Stimulated activated CD4-positive, alpha-beta T cell treated with anti-CD3 and anti-CD28 coated beads, Interleukin-12 subunit alpha, Interleukin-12 subunit beta, amount 100 ng/mL, for 24 hours (primary cell): Measurements from ENCODE around the gene PRAME.
"Not testable (repeated sequence)": the region's sequence is repeated elsewhere in the genome, so short reads cannot be mapped to it uniquely, and the experiment has no call there.

Source experiments
- DNase-seq, 2 experiments: peaks; one replicate each; pipeline ENCODE4 v3.0.0-alpha.2; 2020; ENCODE audit warnings: low read depth in 2 of 2

The PRAME gene

DNA sequence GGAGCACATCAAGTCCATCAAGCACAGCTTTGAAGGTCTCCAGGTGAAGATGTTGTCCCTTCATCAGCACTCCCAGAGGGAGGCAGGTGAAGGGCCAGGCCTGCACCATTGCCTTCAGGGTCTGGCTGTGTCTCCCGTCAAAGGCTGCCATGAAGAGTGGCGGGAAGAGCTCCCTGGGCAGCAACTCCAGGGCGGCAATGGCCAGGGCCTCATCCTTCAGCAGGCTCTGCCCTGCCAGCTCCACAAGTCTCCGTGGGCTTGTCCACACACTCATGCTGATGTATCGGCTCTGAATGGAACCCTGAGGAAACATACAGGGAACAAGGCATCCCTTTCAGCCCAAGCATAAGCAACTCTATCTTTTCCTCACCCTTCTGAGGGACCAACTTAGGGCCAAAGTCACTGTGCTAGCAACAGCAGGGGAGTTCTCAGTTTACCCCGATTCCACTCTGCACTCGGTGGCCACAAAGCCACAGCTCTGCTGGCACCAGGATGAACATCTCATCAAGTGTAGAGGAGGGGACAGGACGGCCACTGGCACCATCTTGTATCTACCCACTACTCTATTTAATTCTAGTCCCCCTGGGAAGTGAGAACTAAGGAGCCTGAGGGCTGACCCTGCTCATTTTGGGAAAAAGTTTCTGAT is 8.2 kb downstream of the PRAME start:
- no peak for DNase-seq

DNA sequence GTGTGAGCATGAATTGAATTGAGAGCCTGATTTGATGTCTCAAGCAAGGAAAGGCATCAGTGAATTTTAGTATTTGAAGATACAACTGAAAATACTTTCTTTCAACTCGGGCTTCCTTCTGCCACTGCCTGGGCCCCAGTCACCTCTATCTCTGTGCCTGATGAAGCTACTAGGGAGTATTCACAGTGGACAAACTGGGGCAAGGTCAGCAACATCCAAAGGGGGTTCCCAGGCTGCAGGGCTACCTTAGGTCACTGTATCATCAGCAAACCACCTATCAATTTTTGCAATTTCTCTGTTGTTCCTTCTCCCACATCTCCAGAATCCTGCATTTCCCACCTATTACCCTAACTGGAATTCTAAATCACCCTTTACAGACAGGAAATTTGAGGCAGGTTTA is 10.2 kb downstream of the PRAME start:
- DNase-seq, result no peak

DNA sequence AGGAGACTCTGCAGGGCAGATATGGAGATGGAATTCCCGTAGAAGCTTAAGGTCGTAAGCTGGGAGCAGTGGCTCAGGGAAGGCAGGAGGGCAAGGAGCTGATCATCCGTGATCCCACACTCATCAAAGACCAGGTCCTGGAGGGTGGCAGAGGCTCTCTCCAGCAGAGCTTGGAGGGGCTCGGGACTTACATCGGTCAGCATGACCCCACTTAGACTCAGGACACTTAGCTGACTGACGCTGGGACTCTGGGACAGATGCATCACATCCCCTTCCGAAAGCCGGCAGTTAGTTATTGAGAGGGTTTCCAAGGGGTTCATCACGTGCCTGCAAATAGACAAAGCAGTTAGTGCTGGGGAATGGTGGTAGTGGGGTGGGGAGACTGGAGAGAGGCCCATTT is 10.7 kb downstream of the PRAME start:
- no peak for DNase-seq

DNA sequence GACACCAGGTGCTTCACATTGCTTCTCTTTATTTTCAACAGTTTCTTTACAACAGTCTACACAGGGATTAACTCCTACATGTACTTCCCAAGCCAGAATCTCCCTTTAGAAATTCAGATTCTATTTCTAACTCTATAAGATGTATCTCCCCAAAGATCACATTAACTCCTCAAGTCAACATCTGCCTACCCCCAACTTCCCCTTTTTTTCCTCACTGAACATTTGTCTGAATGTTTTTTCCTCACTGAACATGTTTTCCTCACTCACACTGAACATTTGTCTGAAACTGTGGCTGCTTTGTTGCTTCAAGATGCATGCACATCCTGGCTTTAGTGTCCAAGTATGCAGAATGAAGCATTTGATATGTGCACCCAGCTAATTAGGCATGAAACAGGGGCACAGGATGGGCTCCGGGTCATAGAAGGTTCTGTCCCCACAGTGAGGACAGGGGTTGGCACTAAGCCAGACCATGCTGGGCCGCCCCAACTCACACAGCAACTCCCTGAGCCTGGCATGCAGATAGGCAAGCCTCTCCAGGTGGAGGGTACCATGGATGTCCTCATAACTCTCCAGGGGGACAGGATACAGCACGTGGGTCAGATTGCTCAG is 11.3 kb downstream of the PRAME start:
- DNase-seq, result no peak

DNA sequence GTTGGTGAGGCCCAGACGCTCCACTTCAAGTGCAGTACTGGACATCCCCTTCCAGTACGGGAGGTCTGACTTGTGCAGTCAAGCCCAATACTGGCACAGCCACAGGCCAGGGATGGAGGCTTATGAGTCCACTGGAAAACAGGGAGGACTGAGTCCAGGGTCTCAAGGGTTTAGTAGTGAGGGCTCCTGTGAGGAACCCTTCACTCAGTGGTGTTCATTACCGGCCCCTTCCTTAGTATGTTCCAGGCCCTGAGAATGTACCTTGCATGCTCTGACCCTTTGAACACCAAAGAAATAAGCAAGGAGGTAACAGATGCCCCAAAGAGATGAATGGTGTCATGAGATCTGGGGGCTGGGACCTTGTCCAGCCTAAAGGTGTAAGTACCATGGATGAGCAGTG is 11.8 kb downstream of the PRAME start:
- no peak for DNase-seq

DNA sequence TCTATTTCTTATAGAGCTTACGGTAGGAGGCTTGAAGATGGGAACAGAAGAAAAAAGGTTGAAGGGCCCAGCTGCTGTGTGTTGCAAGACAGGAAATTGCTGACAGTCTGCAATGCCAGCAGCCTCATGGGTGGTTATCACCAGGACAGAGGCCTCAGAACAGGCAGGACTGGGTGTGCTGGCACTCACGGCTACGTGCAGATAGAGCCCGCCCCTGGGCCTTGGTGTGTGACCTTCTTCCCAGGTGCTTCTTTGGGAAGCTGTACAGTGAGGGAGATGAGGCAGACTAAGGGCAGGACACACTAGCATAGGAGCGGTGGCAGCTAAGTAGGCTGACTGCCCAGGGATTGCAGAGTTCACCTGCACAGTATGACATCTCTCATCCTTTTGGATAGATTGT is 12.6 kb downstream of the PRAME start:
- no peak for DNase-seq

DNA sequence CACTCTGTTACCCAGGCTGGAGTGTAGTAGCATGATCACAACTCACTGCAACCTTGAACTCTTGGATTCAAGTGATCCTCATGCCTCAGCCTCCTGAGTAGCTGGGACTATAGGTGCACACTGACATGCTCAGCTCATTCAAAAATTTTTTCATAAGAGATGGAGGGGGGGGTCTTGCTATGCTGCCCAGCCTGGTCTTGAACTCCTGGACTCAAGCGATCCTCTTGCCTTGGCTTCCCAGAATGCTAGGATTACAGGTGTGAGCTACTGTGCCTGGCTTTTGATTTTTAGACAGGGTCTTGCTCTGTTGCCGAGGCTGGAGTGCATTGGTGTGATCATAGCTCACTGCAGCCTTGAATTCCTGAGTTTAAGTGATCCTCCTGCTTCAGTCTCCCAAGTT is 14.0 kb downstream of the PRAME start:
- DNase-seq, result no peak

DNA sequence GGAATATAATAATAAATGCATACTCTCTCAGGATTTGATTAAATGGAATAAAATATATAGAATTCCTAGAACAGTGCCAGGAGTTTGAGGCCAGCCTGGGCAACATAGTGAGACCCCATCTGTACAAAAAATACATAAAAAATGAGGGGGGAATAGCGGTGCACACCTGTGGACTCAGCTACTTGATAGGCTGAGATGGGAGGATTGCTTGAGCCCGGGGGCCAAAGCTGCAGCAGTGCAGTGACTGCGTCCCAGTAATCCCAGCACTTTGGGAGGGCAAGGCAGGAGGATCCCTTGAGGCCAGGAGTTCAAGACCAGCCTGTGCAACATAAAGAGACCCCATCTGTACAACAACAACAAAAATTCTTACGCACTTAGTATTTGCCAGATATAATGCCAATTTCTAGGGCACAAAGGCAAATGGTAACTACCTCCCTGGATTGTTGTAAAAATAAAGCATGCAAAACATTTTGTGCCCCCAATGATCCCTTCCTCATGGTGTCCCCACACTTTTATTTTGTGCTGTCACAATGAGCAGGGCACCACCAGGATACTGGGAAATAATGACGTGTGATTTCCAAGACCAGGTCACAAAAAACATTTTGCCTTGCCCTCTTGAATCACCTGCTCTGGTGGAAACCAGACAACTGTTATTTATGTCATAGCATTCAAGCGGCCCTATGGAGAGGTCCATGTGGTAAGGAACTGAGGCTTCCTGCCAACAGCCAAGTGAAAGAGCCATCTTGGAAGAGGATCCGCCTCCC is 20.7 kb downstream of the PRAME start:
- no peak for DNase-seq

- DNase-seq, result no peak
Observed at GRCh38 chr22:22536916-22537315, 22.1 kb downstream of the PRAME start.

DNA sequence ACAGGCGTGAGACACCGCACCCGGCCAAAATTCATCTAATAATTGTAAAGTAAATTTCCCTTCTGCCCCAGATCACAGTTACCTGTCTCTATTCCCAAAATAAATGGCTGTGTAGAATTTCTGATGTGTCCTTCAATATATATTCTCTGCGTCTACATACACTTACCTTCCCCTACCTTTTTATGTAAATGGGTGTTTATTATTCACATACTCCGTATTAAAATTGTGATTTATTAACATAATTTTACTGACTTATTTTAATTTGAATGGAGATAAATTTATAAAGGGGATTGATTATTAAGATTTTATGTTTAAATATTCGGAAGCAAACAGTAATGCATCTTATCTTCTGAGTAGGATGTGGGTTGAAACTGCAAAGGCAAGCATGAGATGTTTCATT is 22.6 kb downstream of the PRAME start:
- no peak for DNase-seq

- no peak for DNase-seq
Observed at GRCh38 chr22:22535662-22536061, 23.4 kb downstream of the PRAME start.

GRCh38 chr22:22534604-22535415 is 24.3 kb downstream of the PRAME start:
- no peak for DNase-seq

GRCh38 chr22:22533863-22534262 is 25.2 kb downstream of the PRAME start:
- DNase-seq, result no peak

GRCh38 chr22:22533417-22533816 is 25.6 kb downstream of the PRAME start:
- DNase-seq, result no peak

GRCh38 chr22:22532547-22533071 is 26.5 kb downstream of the PRAME start:
- DNase-seq, result not testable (repeated sequence)

DNA sequence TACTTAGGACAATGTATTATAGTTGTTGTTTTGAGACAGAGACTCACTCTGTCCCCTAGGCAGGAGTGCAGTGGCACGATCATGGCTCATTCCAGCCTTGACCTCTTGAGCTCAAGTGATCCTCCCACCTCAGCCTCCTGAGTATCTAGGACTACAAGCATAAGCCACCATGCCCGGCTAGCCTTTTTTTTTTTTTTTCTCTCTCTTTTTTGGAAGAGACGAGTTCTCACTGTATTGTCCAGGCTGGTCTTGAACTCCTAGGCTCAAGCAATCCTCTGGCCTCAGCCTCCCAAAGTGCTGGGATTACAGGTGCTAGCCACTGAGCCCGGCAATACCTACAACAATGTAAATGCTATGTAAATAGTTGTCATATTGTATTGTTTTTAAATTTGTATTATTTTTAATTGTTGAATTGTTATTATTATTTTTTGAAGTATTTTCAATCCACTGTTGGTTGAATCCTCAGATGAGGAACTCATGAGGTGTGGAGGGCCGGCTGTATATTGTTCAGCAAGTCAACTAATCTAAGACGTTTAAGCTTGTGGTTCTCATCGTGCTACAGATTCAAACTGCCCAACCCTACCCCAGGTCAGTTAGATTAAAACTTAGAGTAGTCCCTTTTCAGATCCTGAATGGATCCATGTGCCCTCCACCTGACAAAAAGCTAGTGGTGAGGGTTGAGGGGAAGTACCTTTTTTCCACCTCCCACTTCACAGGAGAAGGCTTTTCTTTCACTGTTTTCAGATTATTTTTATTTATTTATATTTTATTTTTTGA is 27.1 kb downstream of the PRAME start:
- no peak for DNase-seq

GRCh38 chr22:22528780-22529179 is 30.3 kb downstream of the PRAME start:
- DNase-seq, result no peak

DNA sequence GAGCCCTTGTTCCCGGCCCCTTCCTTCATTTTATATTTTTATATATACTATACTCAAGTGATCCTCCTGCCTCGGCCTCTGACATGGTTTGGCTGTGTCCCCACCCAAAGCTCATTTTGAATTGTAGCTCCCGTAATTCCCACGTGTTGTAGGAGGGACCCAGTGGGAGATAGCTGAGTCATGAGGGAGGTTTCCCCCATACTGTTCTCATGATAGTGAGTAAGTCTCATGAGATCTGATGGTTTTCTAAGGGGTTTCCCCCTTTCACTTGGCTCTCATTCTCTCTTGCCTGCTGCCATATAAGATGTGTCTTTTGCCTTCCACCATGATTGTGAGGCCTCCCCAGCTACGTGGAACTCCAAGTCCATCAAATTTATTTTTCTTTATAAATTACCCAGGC is 31.8 kb downstream of the PRAME start:
- no peak for DNase-seq

- no peak for DNase-seq
Observed at GRCh38 chr22:22526125-22526912, 32.7 kb downstream of the PRAME start.

DNA sequence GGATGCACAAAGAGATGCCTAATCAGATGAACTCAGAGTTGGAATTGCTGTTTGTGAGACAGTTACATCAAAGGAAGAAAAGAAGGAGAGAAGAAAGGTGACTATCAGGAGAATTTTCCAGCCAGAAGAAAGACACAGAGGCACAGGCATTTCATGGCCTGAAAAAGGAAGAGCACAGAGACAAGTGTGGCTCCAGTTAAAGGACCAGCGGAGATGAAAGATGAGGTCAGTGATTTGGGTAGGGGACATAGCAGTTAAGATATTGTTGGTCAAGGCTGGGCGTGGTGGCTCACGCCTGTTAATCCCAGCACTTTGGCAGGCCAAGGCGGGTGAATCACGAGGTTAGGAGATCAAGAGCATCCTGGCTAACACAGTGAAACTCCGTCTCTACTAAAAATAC is 35.6 kb downstream of the PRAME start:
- DNase-seq, result no peak

DNA sequence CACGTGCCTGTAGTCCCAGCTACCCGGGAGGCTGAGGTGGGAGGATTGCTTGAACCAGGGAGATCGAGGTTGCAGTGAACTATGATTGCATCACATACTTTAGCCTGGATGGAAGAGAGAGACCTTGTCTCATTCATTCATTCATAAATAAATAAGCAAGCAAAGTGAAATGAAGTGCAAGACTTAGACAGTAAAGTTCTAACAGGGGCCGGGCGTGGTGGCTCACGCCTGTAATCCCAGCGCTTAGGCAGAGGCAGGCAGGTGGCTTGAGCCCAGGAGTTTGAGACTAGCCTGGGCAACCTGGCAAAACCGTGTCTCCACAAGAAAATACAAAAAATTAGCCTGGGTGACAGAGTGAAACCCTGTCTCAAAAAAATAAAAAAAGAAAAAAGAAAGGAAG is 37.4 kb downstream of the PRAME start:
- no peak for DNase-seq
